GM20431 (cell line): ENCODE measurements around the gene MZB1.
"Not testable (repeated sequence)": the region's sequence is repeated elsewhere in the genome, so short reads cannot be mapped to it uniquely, and the experiment has no call there.

ENCODE experiments used
- in situ Hi-C: fragments of 300-500 bp; cut with MseI, MboI; formaldehyde crosslinking; loops from one replicate; pipeline ENCODE4 v1.15.0; 2020; ENCODE audit warnings: low sequenced_read_pairs; ENCODE audit not compliant: unreplicated experiment

MZB1 gene

DNA sequence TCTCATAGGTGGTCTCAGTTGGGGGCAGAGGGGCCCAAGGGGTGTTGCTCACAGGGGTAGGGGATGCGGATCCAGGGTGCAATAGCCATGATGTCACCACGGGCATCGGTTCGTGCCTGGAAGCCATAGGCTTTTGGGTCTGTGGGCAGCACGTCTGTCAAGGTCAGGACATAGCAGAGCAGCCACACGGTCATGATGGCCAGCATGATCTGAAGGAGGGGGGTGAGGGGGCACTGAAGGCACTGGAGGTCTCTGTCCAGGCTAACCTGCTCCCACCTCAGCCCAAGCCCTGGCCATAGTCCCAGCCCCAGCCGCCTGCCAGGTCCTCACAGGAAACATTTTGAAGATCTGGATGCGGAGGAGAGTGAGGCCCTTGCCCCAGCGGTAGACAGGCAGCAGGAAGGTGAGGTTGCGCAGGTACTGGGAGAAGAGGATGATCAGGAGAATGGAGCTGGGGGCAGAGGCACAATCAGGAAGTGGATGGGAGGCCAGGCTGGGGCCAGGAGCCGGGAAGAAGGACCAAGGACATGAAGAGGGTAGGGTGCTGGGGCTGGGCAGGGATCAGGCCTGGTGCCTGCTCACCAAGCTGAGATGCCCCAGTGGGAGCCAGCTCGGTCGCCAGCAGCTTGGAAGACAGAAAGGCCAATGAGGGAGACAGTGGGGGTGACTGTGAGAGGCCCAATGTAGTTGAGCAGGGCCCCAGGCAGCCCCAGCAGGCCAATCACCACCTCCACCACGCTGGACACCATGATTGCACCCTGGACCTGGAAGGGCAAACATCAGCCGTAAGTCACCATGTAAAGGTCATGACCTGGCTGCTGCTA is 9.9 kb downstream of the MZB1 start:
- in situ Hi-C loops = no loop called here

GRCh38 chr5:139378941-139379361 is 10.8 kb downstream of the MZB1 start:
- in situ Hi-C loops = no loop called here

- in situ Hi-C loops = no loop called here
Measured at GRCh38 chr5:139378101-139378825, 11.4 kb downstream of the MZB1 start.

DNA sequence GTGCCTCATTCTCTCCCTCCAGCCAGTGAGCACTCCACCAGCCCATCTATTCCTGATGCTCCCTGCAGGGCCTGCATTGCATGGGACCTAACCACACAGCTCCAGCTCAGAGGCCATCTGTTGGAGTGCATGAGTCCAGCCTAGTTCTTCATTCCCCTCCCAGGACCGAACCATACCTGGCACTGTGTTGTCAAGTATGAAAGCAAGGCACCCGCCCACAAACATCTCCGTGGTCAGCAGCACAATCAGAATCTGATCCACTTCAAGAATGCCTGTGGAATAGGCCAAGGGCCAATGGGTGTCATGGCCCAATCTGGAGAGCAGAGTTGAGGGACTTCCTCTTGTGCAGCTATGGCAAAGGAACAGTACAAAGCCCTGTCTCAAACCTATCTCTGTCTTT is 12.5 kb downstream of the MZB1 start:
- in situ Hi-C loops = no loop called here

GRCh38 chr5:139376364-139376763 is 13.3 kb downstream of the MZB1 start:
- in situ Hi-C loops = no loop called here

DNA sequence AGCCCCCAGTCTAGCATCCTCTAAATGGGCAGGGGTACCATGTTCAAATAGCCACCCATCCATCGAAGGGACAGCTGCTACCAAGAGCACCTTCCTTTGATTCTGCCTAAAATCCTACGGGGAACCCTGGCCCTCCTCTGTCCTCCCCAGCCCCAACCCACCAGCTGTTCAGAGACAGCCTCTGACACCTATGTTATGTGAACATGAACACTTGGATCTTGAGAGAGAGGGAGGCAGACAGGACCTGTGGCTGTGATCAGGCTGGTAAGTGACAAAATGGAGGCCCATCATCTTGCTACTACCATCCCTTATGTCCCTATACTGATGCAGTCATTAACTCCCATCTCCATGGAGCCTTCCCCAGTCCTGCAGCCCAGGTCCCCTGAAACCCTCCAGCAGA is 14.8 kb downstream of the MZB1 start:
- in situ Hi-C loops = no loop called here

DNA sequence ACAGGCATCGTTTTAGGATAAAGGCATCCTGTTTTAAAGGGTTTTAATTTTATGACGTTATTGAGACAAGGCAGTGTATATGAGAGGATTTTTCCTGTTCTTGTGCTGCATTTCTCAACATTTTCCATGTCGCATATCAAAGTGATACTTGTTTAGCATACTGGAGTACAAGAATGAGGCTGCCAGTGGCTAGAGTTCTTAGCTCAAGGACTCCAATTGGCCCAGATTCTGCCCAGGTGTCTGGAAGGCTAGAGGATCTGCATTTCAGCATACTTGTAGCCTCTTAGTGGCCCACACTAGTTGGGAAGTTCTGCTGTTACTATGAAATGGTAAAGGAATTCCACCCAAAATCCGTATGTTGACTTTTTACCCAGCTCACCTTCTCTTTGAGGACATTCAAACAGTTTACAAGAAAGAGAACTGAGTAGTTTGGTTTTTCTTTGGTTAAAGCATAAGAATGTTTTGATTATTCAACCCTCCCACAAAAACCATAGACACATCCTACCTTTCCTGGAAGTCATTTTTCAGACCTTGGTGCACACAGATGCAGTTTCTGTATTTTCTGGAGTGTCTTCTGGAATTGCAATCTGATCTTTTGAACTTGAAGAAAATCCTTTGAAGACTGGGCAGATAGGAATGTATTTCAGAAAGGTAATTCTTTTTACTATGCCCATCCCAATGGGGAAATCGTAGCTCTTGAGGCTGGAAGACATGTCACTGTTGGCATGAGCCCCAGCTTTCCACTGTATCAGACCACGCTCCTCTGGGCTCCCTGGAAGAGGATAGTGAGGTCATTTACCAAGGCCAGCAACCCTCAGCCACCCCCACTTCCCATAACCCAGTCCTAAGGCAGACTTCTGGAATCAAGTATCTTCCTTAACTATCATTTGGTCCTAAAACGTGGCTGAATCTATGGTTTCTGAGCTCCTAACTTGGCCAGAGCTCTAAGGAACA is 18.0 kb downstream of the MZB1 start:
- in situ Hi-C loops = no loop called here

GRCh38 chr5:139369181-139369580 is 20.5 kb downstream of the MZB1 start:
- in situ Hi-C loops = no loop called here

DNA sequence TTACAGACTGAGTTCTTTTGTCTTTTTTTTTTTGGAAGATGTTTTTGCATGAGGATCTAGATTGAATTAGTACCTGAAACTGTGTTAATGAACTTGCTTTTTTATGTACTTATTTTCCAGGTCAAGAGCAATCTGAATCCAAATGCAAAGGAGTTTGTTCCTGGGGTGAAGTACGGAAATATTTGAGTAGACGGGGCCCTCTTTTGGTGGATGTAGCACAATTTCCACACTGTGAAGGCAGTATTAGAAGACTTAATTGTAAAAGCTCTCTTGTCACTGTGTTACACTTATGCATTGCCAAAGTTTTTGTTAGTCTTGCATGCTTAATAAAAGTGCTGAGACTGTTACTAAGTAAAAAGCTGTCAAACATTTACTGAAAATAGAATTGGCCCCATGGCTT is 21.1 kb downstream of the MZB1 start:
- in situ Hi-C loops = no loop called here

GRCh38 chr5:139364466-139364865 is 25.2 kb downstream of the MZB1 start:
- in situ Hi-C loops = no loop called here

DNA sequence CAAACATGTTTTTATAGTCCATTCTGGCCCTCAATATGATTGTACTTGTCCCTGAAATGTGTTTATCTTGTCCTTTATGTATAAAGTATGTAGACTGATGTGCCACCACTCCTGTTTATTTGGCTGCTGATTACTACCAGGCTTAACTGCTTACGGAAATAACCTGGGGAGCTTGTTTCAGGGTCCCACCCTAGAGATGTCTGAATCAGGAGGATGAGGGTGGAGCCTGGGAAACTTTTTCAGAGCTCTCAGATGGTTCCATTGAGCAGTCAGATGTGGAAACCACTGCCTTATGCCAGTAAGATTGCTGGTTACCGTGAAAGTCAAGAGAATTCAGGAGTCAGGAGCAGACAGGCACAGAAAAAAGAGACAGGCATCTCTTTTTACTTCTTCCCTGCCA is 25.8 kb downstream of the MZB1 start:
- in situ Hi-C loops = no loop called here

DNA sequence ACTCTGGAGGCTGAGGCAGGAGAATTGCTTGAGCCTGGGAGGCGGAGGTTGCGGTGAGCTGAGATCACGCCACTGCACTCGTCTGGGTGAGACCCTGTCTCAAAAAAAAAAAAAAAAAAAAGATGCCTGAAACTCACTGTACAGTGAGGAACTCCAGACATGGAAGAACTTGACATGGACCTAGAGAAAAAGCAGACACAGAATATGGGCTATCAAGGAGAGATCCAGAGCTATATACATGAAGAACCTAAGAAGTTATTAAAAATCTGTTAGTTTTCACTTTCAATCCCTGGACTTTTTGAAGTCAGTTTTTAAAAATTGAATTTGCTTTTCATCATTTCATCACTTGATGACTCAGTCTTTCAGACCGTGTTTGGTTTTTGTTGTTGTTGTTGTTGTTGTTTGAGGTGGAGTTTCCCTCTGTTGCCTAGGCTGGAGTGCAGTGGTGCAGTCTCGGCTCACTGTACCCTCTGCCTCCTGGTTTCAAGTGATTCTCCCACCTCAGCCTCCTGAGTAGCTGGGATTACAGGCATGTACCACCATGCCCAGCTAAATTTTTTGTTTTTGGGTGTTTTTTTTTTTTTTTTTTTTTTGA is 27.8 kb downstream of the MZB1 start:
- in situ Hi-C loops = no loop called here

- in situ Hi-C loops = no loop called here
Measured at GRCh38 chr5:139360384-139360783, 29.3 kb downstream of the MZB1 start.

GRCh38 chr5:139358064-139358463 is 31.6 kb downstream of the MZB1 start:
- in situ Hi-C loops = no loop called here

GRCh38 chr5:139355900-139356299 is 33.8 kb downstream of the MZB1 start:
- in situ Hi-C loops = not testable (repeated sequence)

DNA sequence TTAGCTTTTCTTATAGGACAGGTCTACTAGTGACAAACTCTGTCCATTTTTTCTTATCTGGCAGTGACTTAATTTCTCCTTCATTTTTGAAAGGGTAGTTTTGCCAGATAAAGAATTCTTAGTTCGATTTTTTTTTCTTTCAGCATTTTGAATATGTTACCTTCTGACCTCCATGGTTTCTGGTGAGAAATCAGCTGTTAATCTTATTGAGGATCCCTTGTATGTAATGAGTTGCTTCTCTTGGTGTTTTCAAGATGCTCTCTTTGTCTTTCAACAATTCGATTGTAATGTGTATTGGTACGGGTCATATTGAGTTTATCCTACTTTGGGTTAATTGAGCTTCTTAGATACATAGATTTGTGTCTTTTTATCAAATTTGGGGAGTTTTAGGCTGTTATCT is 35.5 kb downstream of the MZB1 start:
- in situ Hi-C loops = no loop called here

DNA sequence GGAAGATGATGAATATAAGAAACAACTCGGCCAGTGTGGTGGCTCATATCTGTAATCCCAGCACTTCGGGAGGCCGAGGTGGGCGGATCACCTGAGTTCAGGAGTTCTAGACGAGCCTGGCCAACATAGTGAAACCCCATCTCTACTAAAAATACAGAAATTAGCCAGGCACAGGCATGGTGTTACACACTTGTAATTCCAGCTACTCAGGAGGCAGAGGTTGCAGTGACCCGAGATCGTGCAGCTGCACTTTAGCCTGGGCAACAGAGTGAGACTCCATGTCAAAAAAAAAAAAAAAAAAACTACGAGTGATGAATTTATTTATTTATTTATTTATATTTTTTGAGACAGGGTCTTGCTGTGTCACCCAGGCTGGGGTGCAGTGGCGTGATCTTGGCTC is 41.9 kb downstream of the MZB1 start:
- in situ Hi-C loops = not testable (repeated sequence)

DNA sequence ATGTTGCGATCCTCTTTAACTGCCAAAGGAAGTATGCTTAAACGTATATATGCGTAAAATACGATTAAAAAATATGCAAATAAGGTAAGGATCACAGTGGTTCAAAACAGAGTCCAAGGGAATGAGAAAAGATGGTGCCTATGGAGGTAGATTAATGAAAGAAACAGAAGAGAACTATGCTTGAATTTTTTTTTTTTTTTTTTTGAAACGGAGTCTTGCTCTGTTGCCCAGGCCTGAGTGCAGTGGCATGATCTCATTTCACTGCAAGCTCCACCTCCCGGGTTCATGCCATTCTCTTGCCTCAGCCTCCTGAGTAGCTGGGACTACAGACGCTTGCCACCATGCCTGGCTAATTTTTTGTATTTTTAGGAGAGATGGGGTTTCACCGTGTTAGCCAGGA is 44.3 kb downstream of the MZB1 start:
- in situ Hi-C loops = not testable (repeated sequence)

GRCh38 chr5:139344177-139344576 is 45.5 kb downstream of the MZB1 start:
- in situ Hi-C loops = no loop called here

DNA sequence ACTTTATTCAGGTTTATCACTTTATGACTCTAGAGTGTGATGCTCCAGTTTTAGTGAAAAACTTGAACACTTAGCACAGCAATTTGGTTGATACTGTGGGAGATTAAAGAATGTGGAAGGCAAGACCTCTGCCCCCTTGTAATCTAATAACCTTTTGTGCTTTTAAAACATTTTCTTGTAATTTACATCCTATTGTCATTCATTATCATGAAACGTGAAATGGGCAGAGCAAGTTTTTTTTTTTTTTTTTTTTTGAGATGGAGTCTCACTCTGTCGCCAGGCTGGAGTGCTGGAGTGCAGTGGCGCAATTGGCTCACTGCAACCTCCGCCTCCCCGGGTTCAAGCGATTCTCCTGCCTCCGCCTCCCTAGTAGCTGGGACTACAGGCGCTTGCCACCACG is 46.2 kb downstream of the MZB1 start:
- in situ Hi-C loops = no loop called here
